Peyer's patch (tissue), 4 donors: ENCODE data around the gene ANKRD2.

ENCODE experiments used
- CTCF ChIP-seq, 6 experiments: fragments of 450-650 bp in 4 of 6; fragments of 200-600 bp in 2 of 6; sonication (generic) in 1 of 6; IDR thresholded peaks; one replicate each; pipeline ENCODE4 v1.5.1; 2017 to 2019; ENCODE audit warnings: antibody characterized with exemption in 6 of 6, mild to moderate bottlenecking in 3 of 6, moderate library complexity in 1 of 6
- POLR2A ChIP-seq, 2 donors: fragments of 450-650 bp; IDR thresholded peaks; one replicate each; pipeline ENCODE4 v1.5.1; 2017; ENCODE audit warnings: antibody characterized with exemption in 2 of 2, mild to moderate bottlenecking in 2 of 2, moderate library complexity in 2 of 2

- TF ChIP-seq CTCF (IDR thresholded peaks at IDR 0.05) (no peak), POLR2A (IDR thresholded peaks at IDR 0.05) (no peak)
Observed at GRCh38 chr10:97629289-97629688, 56.7 kb downstream of the ANKRD2 start.
